Prostate gland (tissue), 2 donors: ENCODE data around the gene OGFOD1.

Experiments used
- POLR2A ChIP-seq: fragments of 450-650 bp; IDR thresholded peaks from one replicate; pipeline ENCODE4 v1.6.1; 2016; ENCODE audit warnings: antibody characterized with exemption, mild to moderate bottlenecking
- POLR2AphosphoS5 ChIP-seq: sonication (generic); formaldehyde crosslinking; IDR thresholded peaks from one replicate; pipeline ENCODE4 v1.6.1; 2017; ENCODE audit warnings: antibody characterized with exemption
- TF ChIP-seq, protein P1 (sequence below), 4 experiments: fragments of 200-600 bp in 2 of 4; fragments of 450-650 bp in 2 of 4; sonication (generic) in 2 of 4; IDR thresholded peaks; 1 replicate in 3 of 4; 2 replicates in 1 of 4; pipeline ENCODE4 v1.5.1; 2016 to 2019; ENCODE audit warnings: antibody characterized with exemption in 4 of 4, mild to moderate bottlenecking in 2 of 4, moderate library complexity in 2 of 4

DNA sequence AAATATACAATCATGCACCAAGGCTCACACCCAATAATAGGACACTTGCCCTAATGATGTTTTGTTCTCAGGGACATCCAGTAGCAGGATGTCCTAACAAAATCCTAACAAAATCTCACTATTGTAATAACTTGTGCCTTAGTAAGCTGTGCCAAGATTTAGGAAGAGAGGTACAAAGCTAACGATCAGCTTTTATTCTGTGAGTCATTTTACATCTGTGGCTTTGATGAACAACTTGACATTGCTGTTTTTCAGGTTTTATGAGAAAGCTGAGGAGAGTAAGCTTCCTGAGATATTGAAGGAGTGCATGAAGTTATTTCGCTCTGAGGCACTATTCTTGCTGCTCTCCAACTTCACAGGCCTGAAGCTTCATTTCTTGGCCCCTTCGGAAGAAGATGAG lies 18.9 kb downstream of the OGFOD1 start:
- TF ChIP-seq, protein P1, sequence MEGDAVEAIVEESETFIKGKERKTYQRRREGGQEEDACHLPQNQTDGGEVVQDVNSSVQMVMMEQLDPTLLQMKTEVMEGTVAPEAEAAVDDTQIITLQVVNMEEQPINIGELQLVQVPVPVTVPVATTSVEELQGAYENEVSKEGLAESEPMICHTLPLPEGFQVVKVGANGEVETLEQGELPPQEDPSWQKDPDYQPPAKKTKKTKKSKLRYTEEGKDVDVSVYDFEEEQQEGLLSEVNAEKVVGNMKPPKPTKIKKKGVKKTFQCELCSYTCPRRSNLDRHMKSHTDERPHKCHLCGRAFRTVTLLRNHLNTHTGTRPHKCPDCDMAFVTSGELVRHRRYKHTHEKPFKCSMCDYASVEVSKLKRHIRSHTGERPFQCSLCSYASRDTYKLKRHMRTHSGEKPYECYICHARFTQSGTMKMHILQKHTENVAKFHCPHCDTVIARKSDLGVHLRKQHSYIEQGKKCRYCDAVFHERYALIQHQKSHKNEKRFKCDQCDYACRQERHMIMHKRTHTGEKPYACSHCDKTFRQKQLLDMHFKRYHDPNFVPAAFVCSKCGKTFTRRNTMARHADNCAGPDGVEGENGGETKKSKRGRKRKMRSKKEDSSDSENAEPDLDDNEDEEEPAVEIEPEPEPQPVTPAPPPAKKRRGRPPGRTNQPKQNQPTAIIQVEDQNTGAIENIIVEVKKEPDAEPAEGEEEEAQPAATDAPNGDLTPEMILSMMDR (IDR thresholded peaks at IDR 0.05): no peak
- TF ChIP-seq POLR2A (no peak), POLR2AphosphoS5 (no peak)
